ENCODE results near the gene STX1A.

Gene STX1A

DNA sequence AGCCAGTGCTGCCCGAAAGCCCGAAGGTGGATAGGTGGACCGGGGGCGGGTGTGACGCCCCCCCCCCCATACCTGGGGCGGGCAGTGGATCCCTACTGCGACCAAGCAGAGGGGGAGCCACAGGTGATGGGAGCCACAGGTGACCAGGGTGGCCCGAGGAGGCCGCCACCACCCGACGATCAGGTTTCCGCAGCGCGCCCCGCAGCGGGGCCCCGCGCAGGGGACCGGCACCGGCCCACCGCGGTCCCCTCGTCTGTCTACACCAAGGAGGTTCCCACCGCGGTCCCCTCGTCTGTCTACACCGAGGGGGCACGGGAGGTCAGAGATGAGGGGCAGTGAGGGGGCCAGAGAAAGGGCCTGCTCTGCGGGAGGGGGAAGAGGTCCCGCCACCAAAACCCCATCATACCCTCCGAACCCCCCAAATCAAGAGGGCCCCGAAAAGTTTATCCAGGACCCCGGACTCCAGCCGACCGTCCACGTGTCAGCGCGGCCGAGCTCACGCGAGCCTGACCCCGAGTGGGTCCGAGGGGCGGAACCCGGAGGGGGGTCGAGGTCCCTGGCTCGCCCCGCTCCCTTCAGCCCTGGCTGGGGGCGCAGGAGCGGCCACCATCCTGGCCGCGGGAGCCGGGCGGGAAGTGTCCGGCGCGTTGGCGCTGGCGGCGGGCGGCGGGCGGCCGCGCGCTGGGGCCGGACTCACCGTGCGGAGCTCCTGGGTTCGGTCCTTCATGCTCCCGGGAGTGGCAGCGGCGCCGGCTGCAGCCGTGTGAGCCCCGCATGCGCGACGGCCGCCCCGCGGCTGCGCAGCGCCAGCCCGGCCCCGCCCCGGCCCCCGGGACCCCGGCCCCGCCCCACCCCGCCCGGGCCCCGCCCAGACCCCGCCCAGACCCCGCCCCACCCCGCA lies at the start of gene STX1A:
TSS of gene STX1A (minus strand) at position 765 of the 901 bp plus-strand sequence. CDS start at position 727, 38 bp downstream.
- peak within 1 kb of the TSS; percentile 76 for H3K4me3 ChIP-seq (ENCODE audit: low read depth, low read length)
- peaks cover 17% of the 10 kb centered on the region; the same call in 1 of the 2 replicates for H3K27me3 ChIP-seq (ENCODE audit: control insufficient read depth, insufficient read depth, low read length)
- no peak within 1 kb of the TSS for H3K9ac ChIP-seq (ENCODE audit: low read depth, low read length)
- no peaks in the 10 kb centered on the region for H3K9me3 ChIP-seq (ENCODE audit: control insufficient read depth, insufficient read depth, low read length)
- H3K36me3 ChIP-seq (ENCODE audit: control insufficient read depth, insufficient read depth, low read length) = no peaks in the 10 kb centered on the region
- H3K27ac ChIP-seq (ENCODE audit: low read depth, low read length) = no peak within 1 kb of the TSS
- no peaks in the 10 kb centered on the region for H3K4me1 ChIP-seq (ENCODE audit: control insufficient read depth, insufficient read depth, low read length)

DNA sequence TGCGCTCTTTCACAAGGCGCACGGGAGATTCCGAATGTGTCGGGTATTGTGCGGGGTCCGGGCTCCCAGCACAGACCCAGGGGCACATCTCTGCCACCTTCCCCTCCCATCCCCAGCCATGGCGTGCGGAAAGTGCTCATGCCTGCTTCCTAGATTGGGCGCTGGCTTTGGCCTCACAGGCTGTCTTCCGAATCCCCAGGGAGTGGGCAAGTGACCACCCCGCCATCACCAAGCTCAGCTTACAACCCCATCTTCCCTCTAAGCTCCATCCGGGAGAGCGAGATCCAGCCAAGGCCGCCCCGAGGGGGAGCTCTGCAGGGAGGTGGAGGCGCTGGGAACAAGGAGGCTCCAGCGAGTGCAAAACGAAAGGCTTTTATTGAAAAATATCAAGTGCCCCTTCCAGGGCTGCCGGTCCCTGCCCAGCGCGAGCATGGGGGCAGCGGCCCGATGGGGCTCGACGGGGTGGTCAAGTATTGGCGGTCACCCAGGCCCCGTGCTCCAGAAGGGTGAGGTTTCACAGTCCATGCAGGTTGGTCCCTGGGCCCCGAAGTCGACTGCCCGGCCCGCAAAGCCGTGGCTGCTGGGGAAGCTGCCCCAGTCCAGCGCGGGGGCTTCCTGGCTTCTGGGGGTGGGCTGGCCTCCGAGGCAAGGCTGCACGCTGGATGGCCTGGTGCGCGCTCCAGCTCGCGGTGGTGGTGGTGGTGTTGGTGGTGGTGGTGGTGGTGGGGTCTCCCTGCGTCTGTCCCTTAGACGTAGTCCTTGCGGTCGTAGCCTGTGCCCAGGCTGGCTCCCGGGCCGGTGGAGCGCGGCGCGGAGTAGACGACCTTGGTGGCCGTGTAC lies 49.4 kb upstream of the STX1A start:
- no peak overlapping the region for H3K27ac ChIP-seq (ENCODE audit: low read depth, low read length)
- peak overlapping the region; percentile 92; the same call in 1 of the 2 replicates for H3K4me3 ChIP-seq (ENCODE audit: low read depth, low read length)
- no peak overlapping the region for H3K9ac ChIP-seq (ENCODE audit: low read depth, low read length)

DNA sequence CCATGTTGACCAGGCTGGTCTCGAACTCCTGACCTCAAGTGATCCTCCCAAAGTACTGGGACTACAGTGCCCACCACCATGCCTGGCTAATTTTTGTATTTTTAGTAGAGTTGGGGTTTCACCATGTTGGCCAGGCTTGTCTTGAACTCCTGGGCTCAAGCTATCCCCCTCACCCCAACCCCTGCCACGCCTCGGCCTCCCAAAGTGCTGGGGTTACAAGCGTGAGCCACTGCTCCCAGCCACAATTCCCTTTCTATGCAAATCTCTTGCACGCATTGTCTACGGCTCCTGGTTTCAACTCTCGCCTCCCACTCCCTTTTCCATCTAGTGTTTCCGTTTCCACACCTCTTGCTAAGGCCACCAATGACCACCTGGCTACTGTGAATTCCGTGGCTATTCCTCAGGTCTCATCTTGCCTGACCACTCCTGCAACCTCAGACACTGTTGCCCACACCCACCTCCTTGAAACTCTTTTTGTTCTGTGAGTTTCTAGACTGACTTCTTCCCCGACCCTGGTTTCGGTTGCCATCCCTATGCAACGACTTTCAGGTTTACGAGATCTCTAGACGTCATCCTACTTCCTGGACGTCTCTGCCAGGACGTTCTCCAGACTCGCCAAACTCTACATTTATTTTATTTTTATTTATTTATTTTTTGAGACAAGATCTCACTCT lies 47.2 kb upstream of the STX1A start:
- Histone ChIP-seq H3K9ac (ENCODE audit: low read depth, low read length) (no peak overlapping the region), H3K9me3 (ENCODE audit: control insufficient read depth, insufficient read depth, low read length) (no peaks in the 10 kb centered on the region), H3K4me3 (ENCODE audit: low read depth, low read length) (no peak overlapping the region), H3K4me1 (ENCODE audit: control insufficient read depth, insufficient read depth, low read length) (peaks cover 8% of the 10 kb centered on the region; the same call in 1 of the 2 replicates), H3K27me3 (ENCODE audit: control insufficient read depth, insufficient read depth, low read length) (no peaks in the 10 kb centered on the region), H3K36me3 (ENCODE audit: control insufficient read depth, insufficient read depth, low read length) (no peaks in the 10 kb centered on the region), H3K27ac (ENCODE audit: low read depth, low read length) (no peak overlapping the region)

More for the DNA sequence above, 49.4 kb upstream of the STX1A start:
- Histone ChIP-seq H3K4me1 (ENCODE audit: control insufficient read depth, insufficient read depth, low read length) (peaks cover 3% of the 10 kb centered on the region; the same call in 1 of the 2 replicates), H3K27me3 (ENCODE audit: control insufficient read depth, insufficient read depth, low read length) (no peaks in the 10 kb centered on the region), H3K36me3 (ENCODE audit: control insufficient read depth, insufficient read depth, low read length) (no peaks in the 10 kb centered on the region), H3K9me3 (ENCODE audit: control insufficient read depth, insufficient read depth, low read length) (no peaks in the 10 kb centered on the region)

DNA sequence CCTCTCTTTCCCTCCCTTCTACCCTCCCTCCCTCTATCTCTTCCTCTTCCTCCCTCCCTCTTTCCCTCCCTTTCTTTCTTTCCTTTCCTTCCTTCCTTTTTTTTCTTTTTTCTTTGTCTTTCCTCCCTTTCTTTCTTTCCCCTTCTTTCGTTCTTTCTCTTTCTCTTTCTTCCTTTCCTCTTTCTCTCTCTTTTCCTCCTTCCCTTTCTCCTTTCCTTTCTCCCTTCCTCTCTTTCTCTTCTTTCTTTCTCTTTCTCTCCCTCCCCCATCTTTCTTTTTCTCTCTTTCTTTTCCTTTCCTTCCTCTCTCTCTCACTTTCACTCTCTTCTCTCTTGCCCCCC lies 43.2 kb upstream of the STX1A start:
- Histone ChIP-seq H3K4me3 (ENCODE audit: low read depth, low read length) (no peak overlapping the region), H3K27me3 (ENCODE audit: control insufficient read depth, insufficient read depth, low read length) (no peaks in the 10 kb centered on the region), H3K9me3 (ENCODE audit: control insufficient read depth, insufficient read depth, low read length) (no peaks in the 10 kb centered on the region), H3K4me1 (ENCODE audit: control insufficient read depth, insufficient read depth, low read length) (peaks cover 5% of the 10 kb centered on the region; the same call in 1 of the 2 replicates), H3K36me3 (ENCODE audit: control insufficient read depth, insufficient read depth, low read length) (no peaks in the 10 kb centered on the region), H3K9ac (ENCODE audit: low read depth, low read length) (no peak overlapping the region), H3K27ac (ENCODE audit: low read depth, low read length) (no peak overlapping the region)

DNA sequence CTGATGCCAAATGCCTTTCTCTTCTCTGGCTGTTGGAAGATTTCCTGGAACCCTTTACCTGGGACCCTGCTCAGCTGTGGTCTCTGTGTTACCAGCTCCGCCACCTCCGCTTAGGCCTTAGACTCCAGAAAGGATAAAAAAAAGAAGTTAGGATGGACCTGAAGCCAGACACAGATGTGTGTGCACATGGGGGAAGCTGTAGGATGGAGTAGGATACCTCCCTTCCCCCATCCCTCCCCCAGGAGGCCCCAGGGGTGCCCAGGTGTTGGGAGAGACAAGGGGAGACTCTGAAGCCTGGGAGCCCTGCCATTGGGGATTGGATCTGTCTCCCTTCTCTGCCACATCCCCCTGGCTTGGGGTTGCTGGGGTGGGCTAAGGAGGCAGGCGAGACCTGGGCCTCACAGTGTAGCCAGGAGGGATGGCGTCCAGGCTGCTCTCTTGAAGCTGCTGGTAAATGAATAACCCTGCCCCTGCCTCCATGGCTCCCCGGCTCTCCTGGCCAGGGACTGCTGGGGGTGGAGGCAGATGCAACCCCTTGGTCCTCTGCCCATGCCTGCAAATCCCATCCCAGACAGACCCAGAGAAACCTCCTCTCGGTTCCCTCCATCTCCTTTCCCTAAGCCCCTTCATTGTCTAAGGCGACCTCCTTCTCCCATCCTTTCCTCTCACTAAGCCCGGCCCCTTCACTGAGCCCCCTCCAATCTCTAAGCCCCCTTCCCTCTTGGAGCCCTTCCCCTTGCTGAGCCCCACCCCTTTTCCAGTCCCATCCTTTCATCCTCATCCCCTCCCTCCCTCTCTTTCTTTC lies 42.6 kb upstream of the STX1A start:
- no peaks in the 10 kb centered on the region for H3K9me3 ChIP-seq (ENCODE audit: control insufficient read depth, insufficient read depth, low read length)
- no peaks in the 10 kb centered on the region for H3K27me3 ChIP-seq (ENCODE audit: control insufficient read depth, insufficient read depth, low read length)
- no peaks in the 10 kb centered on the region for H3K36me3 ChIP-seq (ENCODE audit: control insufficient read depth, insufficient read depth, low read length)
- H3K27ac ChIP-seq (ENCODE audit: low read depth, low read length) = no peak overlapping the region
- H3K4me3 ChIP-seq (ENCODE audit: low read depth, low read length) = no peak overlapping the region
- H3K9ac ChIP-seq (ENCODE audit: low read depth, low read length) = no peak overlapping the region
- peaks cover 5% of the 10 kb centered on the region; the same call in 1 of the 2 replicates for H3K4me1 ChIP-seq (ENCODE audit: control insufficient read depth, insufficient read depth, low read length)

DNA sequence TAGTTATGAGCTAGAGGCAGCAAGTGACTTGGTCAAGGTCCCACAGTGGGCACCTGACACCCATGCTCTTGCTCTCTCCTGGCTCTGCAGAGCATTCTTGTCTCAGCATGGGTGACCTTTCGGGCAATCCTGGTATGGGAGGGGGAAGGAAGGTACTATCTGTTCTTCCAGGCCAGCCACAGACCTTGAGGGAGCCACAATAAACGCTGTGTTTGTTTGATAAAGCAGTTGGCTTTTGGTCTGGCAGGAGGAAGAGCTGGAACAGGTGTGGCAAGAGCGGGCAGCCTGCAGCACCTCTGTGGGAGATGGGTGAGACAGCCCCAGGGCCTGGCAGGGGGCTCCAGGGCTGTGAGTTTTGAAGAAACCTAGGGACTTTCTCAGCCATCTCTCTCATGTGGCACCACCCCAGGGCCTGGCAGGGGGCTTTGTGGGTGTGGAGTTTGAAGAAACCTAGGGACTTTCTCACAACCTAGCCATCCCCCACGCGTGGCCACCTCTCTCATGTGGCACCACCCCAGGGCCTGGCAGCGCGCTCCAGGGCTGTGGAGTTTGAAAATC lies 39.2 kb upstream of the STX1A start:
- H3K27me3 ChIP-seq (ENCODE audit: control insufficient read depth, insufficient read depth, low read length) = no peaks in the 10 kb centered on the region
- H3K9ac ChIP-seq (ENCODE audit: low read depth, low read length) = no peak overlapping the region
- H3K9me3 ChIP-seq (ENCODE audit: control insufficient read depth, insufficient read depth, low read length) = no peaks in the 10 kb centered on the region
- H3K4me1 ChIP-seq (ENCODE audit: control insufficient read depth, insufficient read depth, low read length) = peaks cover 5% of the 10 kb centered on the region; the same call in 1 of the 2 replicates
- H3K27ac ChIP-seq (ENCODE audit: low read depth, low read length) = no peak overlapping the region
- no peaks in the 10 kb centered on the region for H3K36me3 ChIP-seq (ENCODE audit: control insufficient read depth, insufficient read depth, low read length)
- no peak overlapping the region for H3K4me3 ChIP-seq (ENCODE audit: low read depth, low read length)

DNA sequence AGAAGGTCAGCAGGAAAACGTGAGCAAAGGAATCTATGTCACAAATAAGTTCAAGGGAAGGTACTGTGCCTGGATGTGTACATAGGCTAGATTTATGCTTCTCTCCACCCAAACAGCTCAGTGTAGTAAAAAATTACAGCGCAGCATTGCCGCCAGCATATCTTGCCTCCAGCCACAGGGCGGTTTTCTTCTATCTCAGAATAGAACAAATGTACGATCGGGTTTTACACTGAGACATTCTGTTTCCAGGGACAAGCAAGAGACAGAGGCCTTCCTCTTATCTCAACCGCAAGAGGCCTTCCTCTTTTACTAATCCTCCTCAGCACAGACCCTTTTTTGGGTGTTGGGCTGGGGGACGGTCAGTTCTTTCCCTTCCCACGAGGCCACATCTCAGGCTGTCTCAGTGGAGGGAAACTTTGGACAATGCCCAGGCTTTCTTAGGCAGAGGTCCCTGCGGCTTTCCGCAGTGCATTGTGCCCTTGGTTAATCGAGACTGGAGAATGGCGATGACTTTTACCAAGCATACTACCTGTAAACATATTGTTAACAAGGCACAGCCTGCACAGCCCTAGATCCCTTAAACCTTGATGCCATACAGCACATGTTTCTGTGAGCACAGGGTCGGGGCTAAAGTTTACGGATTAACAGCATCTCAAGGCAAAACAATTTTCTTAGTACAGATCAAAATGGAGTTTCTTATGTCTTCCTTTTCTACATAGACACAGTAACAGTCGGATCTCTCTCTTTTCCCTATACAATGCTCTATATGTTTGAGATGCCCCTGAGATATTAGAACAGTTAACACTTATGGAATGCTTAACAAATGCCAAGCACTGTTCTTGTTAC lies 30.7 kb upstream of the STX1A start:
- Histone ChIP-seq H3K27ac (ENCODE audit: low read depth, low read length) (no peak overlapping the region), H3K27me3 (ENCODE audit: control insufficient read depth, insufficient read depth, low read length) (no peaks in the 10 kb centered on the region), H3K9me3 (ENCODE audit: control insufficient read depth, insufficient read depth, low read length) (no peaks in the 10 kb centered on the region), H3K9ac (ENCODE audit: low read depth, low read length) (no peak overlapping the region), H3K4me1 (ENCODE audit: control insufficient read depth, insufficient read depth, low read length) (no peaks in the 10 kb centered on the region), H3K36me3 (ENCODE audit: control insufficient read depth, insufficient read depth, low read length) (no peaks in the 10 kb centered on the region), H3K4me3 (ENCODE audit: low read depth, low read length) (no peak overlapping the region)

DNA sequence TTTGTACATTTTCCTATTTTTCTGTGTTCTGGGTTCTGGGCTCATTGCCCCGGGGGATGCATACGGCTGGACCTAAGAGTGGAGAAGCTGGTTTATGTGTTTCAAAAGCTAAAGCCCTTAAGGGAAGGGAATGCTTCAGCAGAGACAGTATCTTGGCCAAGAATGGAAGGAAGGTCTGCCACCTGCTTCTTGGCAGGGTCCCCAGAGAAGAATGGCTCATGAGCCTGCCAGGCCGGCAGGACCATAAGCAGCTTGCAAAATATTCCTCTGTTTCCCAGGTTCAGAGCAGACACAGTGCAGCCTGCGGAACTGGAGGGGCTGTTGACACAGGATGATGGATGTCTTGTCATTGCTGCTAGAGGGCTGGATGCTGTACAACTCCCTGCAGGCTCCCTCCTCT lies 26.9 kb upstream of the STX1A start:
- Histone ChIP-seq H3K27me3 (ENCODE audit: control insufficient read depth, insufficient read depth, low read length) (peaks cover 3% of the 10 kb centered on the region; the same call in 1 of the 2 replicates), H3K9me3 (ENCODE audit: control insufficient read depth, insufficient read depth, low read length) (no peaks in the 10 kb centered on the region), H3K9ac (ENCODE audit: low read depth, low read length) (no peak overlapping the region), H3K27ac (ENCODE audit: low read depth, low read length) (no peak overlapping the region), H3K4me1 (ENCODE audit: control insufficient read depth, insufficient read depth, low read length) (peaks cover 22% of the 10 kb centered on the region), H3K36me3 (ENCODE audit: control insufficient read depth, insufficient read depth, low read length) (no peaks in the 10 kb centered on the region), H3K4me3 (ENCODE audit: low read depth, low read length) (no peak overlapping the region)

DNA sequence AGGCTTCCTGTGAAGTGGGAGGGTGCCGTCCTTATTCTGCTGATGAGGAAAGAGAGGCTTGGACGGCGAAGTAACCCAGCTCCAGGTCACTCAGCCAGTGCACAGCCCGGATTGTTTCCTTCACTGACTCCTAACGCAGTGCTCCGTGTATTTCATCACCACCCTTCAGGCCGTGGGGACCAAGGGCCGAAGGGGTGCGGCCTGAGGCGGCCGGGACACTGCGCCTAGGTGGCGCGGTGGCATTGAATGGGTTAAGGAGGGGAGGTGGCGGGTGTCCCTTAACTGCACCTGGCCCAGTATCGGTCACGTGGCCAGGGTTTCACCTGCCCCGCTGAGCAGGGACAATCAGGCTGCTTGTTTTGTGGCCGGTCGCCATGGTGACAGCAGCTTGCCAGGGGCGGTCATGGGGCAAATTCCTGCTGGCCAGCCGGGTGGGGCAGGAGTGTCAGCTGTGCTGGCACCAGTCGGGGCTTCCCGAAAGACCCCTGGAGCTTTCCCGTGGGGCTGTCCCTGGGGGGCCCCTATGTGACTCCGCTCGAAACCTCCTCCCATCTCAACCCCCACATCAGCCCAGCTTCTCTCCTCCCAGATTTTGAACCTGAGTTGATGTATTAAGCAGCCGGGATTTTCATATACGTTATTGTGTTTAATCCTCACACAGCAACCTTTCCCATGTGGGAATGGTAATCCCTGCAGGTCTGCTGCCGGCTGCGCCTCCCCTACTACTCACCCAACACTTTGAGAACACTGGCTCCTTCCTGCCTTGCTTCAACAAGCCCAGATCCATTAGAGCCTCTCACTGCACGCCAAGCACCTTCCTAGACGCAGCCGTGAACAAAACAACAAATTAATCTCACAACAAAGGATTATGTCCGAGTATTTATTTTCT lies 23.5 kb upstream of the STX1A start:
- H3K4me1 ChIP-seq (ENCODE audit: control insufficient read depth, insufficient read depth, low read length) = peaks cover 31% of the 10 kb centered on the region
- peak overlapping the region; percentile 51 for H3K4me3 ChIP-seq (ENCODE audit: low read depth, low read length)
- no peaks in the 10 kb centered on the region for H3K9me3 ChIP-seq (ENCODE audit: control insufficient read depth, insufficient read depth, low read length)
- H3K27me3 ChIP-seq (ENCODE audit: control insufficient read depth, insufficient read depth, low read length) = peaks cover 9% of the 10 kb centered on the region
- H3K36me3 ChIP-seq (ENCODE audit: control insufficient read depth, insufficient read depth, low read length) = no peaks in the 10 kb centered on the region
- H3K27ac ChIP-seq (ENCODE audit: low read depth, low read length) = peak overlapping the region; percentile 96
- H3K9ac ChIP-seq (ENCODE audit: low read depth, low read length) = peak overlapping the region; percentile 88
